ENCODE measurements around the gene C6orf132. TPM values are rescaled to one million over a fixed set of nuclear protein-coding genes. Genes with fewer than 3 reads are reported as not detected.

The C6orf132 gene
- total and polyA plus RNA-seq, 2 of the 4 experiments (the other 2 are of a cell fraction): 0.72 to 1.7 TPM

GRCh38 chr6:42073287-42073686, 69.1 kb downstream of the C6orf132 start:
- no peaks in the 10 kb centered on the region for H4K20me1 ChIP-seq (ENCODE audit: insufficient read depth, low read length)
- POLR2A ChIA-PET (ENCODE audit: unreplicated experiment): no interaction called here
- 100% methylated on average over 1 of the region's 2 CpGs; no CpG with 5 or more reads in 1 of the 2 experiments for WGBS, 2 experiments (ENCODE audit: extremely low coverage in 2 of 2, insufficient read length in 1 of 2)

More at GRCh38 chr6:42073287-42073686, 69.1 kb downstream of the C6orf132 start:
- H3K23ac ChIP-seq (ENCODE audit: low read depth, low read length): no peak overlapping the region
- H3K4me2 ChIP-seq (ENCODE audit: low read depth, low read length): no peak overlapping the region
- DNase-seq (no peak), ATAC-seq (ENCODE audit: low read depth) (no peak)
- H3K14ac ChIP-seq (replicated peaks; ENCODE audit: low read depth, low read length): no peak overlapping the region
- no TSS peak for BruUV-seq (replicated peaks)
- intact Hi-C loops (cut with micrococcal nuclease) (loop anchor here (10.0 kb wide), 1 partner anchor 822 kb away; a partner anchor contains a TSS), dilution Hi-C loops (cut with HindIII; ENCODE audit: low sequenced_read_pairs, unreplicated experiment) (no loop called here), in situ Hi-C loops (cut with MboI; ENCODE audit: low sequenced_read_pairs) (loop anchor here (10.0 kb wide), 1 partner anchor 472 kb away; no protein-coding TSS in a partner anchor)
- CTCF ChIA-PET: no interaction called here
- peaks cover 49% of the 10 kb centered on the region for H3K36me3 ChIP-seq (ENCODE audit: control insufficient read depth, insufficient read depth, low read length)
- H4K91ac ChIP-seq (ENCODE audit: insufficient read depth, low read depth, low read length): no peak overlapping the region
- H2BK120ac ChIP-seq (ENCODE audit: low read depth, low read length): no peak overlapping the region
- H4K5ac ChIP-seq (ENCODE audit: low read depth, low read length): no peak overlapping the region
- no peak overlapping the region for H2AK5ac ChIP-seq (ENCODE audit: low read depth, low read length)
- H4K8ac ChIP-seq (ENCODE audit: low read depth in 2 of 2, low read length in 2 of 2): no peak overlapping the region
- no peaks in the 10 kb centered on the region for H3K4me1 ChIP-seq (ENCODE audit: control insufficient read depth, insufficient read depth, low read length)
- no peak overlapping the region for H3K18ac ChIP-seq (ENCODE audit: low read depth, low read length)
- no peak overlapping the region for H3K4ac ChIP-seq (ENCODE audit: low read depth, low read length)
- no peak overlapping the region for H3K4me3 ChIP-seq (ENCODE audit: insufficient read depth, low read depth, low read length)
- no peak overlapping the region for H2BK20ac ChIP-seq (ENCODE audit: low read depth, low read length)
- H3K56ac ChIP-seq (ENCODE audit: extremely low read depth, insufficient read depth, low read length): no peak overlapping the region
- H3K79me1 ChIP-seq (ENCODE audit: low read depth in 1 of 2, low read length in 2 of 2): no peaks in the 10 kb centered on the region
- H3K27ac ChIP-seq (ENCODE audit: insufficient read depth, low read length): no peak overlapping the region
- H3K9ac ChIP-seq (ENCODE audit: low read depth, low read length): no peak overlapping the region
- no peak overlapping the region for H2BK5ac ChIP-seq (ENCODE audit: low read depth, low read length, poor library complexity, severe bottlenecking)
- H2AK9ac ChIP-seq (replicated peaks; ENCODE audit: low read depth, low read length, poor library complexity): no peak overlapping the region
- no peaks in the 10 kb centered on the region for H3K27me3 ChIP-seq (ENCODE audit: control insufficient read depth, insufficient read depth, low read length)
- no peak overlapping the region for H2AFZ ChIP-seq (replicated peaks; ENCODE audit: low read length, poor library complexity)
- TF ChIP-seq CEBPB (IDR thresholded peaks at IDR 0.05; ENCODE audit: low read depth, low read length) (no peak), RAD21 (IDR thresholded peaks at IDR 0.05; ENCODE audit: low read length) (no peak), POLR2A (IDR thresholded peaks at IDR 0.05; ENCODE audit: low read depth, low read length) (no peak), MXI1 (IDR thresholded peaks at IDR 0.05; ENCODE audit: borderline replicate concordance, low read depth, low read length) (no peak), BHLHE40 (IDR thresholded peaks at IDR 0.05; ENCODE audit: low read depth, low read length) (no peak), SMC3 (IDR thresholded peaks at IDR 0.05; ENCODE audit: low read depth, low read length) (no peak), MAFK (IDR thresholded peaks at IDR 0.05; ENCODE audit: low read depth, low read length) (no peak), FOS (IDR thresholded peaks at IDR 0.05; ENCODE audit: low read depth, low read length) (no peak), RCOR1 (IDR thresholded peaks at IDR 0.05; ENCODE audit: insufficient replicate concordance, low read length) (no peak), NFE2L2 (IDR thresholded peaks at IDR 0.05; ENCODE audit: low read depth, low read length) (no peak), CHD1 (IDR thresholded peaks at IDR 0.05; ENCODE audit: low read depth, low read length) (no peak), MAZ (IDR thresholded peaks at IDR 0.05; ENCODE audit: borderline replicate concordance, low read depth, low read length) (no peak), RFX5 (IDR thresholded peaks at IDR 0.05; ENCODE audit: low read depth, low read length) (no peak)
- TF ChIP-seq, protein P1, sequence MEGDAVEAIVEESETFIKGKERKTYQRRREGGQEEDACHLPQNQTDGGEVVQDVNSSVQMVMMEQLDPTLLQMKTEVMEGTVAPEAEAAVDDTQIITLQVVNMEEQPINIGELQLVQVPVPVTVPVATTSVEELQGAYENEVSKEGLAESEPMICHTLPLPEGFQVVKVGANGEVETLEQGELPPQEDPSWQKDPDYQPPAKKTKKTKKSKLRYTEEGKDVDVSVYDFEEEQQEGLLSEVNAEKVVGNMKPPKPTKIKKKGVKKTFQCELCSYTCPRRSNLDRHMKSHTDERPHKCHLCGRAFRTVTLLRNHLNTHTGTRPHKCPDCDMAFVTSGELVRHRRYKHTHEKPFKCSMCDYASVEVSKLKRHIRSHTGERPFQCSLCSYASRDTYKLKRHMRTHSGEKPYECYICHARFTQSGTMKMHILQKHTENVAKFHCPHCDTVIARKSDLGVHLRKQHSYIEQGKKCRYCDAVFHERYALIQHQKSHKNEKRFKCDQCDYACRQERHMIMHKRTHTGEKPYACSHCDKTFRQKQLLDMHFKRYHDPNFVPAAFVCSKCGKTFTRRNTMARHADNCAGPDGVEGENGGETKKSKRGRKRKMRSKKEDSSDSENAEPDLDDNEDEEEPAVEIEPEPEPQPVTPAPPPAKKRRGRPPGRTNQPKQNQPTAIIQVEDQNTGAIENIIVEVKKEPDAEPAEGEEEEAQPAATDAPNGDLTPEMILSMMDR (conservative IDR thresholded peaks at IDR 0.05; ENCODE audit: low read depth, low read length): no peak
- TF ChIP-seq, protein P2, sequence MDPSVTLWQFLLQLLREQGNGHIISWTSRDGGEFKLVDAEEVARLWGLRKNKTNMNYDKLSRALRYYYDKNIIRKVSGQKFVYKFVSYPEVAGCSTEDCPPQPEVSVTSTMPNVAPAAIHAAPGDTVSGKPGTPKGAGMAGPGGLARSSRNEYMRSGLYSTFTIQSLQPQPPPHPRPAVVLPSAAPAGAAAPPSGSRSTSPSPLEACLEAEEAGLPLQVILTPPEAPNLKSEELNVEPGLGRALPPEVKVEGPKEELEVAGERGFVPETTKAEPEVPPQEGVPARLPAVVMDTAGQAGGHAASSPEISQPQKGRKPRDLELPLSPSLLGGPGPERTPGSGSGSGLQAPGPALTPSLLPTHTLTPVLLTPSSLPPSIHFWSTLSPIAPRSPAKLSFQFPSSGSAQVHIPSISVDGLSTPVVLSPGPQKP (IDR thresholded peaks at IDR 0.05; ENCODE audit: borderline replicate concordance, low read depth, low read length): no peak
- TF ChIP-seq, protein P3, sequence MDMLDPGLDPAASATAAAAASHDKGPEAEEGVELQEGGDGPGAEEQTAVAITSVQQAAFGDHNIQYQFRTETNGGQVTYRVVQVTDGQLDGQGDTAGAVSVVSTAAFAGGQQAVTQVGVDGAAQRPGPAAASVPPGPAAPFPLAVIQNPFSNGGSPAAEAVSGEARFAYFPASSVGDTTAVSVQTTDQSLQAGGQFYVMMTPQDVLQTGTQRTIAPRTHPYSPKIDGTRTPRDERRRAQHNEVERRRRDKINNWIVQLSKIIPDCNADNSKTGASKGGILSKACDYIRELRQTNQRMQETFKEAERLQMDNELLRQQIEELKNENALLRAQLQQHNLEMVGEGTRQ (IDR thresholded peaks at IDR 0.05; ENCODE audit: low read depth, low read length): no peak
- no peaks in the 10 kb centered on the region for H3K9me1 ChIP-seq (ENCODE audit: insufficient read depth, low read length)
- no peak overlapping the region for H2BK15ac ChIP-seq (ENCODE audit: low read depth, low read length)
- H3K9me3 ChIP-seq (ENCODE audit: control insufficient read depth, insufficient read depth, low read length): no peaks in the 10 kb centered on the region

Measured in IMR-90 (cell line).